GM11168 (cell line): ENCODE data around the gene MAGEB1.

Experiments used
- in situ Hi-C: fragments of 300-500 bp; cut with MboI; formaldehyde crosslinking; loops from one replicate; pipeline ENCODE4 v1.12.0; 2022; ENCODE audit warnings: low sequenced_read_pairs; ENCODE audit not compliant: unreplicated experiment

MAGEB1 gene, protein sequence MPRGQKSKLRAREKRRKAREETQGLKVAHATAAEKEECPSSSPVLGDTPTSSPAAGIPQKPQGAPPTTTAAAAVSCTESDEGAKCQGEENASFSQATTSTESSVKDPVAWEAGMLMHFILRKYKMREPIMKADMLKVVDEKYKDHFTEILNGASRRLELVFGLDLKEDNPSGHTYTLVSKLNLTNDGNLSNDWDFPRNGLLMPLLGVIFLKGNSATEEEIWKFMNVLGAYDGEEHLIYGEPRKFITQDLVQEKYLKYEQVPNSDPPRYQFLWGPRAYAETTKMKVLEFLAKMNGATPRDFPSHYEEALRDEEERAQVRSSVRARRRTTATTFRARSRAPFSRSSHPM

DNA sequence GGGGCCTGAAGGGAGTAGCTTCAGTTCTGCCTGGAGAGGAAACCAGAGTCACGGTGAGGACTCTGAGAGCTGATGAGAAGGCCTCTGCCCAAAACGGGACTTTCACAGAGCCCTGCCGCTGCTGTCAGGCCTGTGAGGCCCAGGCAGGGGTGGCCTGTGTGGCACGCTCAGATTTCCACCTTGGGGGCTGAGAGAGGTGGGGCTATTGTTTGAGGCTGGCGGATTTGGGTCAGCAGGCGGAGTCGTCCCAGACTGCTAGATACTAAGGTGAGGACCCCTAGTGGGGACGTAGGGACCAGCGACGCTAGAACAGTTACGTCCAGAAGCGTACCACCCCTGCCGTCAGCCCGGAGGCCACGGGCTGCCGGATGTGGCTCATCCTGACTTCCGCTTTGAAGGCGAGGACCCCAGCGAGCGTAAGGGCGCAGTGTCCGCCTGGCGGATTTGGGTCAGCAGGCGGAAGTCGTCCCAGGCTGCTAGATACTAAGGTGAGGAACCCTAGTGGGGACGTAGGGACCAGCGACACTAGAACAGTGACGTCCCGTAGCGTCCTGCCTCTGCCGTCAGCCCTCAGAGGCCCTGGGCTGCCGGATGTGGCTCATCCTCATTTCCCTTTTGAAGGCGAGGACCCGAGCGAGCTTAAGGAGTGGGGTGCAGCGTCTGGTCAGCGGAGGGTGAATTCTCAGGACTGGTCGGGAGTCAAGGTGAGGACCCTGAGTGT is at the start of gene MAGEB1:
TSS of gene MAGEB1 (plus strand) at position 378 of the 721 bp plus-strand sequence. CDS start 3,348 bp downstream, outside the sequence.
- in situ Hi-C loops, result no loop called here

DNA sequence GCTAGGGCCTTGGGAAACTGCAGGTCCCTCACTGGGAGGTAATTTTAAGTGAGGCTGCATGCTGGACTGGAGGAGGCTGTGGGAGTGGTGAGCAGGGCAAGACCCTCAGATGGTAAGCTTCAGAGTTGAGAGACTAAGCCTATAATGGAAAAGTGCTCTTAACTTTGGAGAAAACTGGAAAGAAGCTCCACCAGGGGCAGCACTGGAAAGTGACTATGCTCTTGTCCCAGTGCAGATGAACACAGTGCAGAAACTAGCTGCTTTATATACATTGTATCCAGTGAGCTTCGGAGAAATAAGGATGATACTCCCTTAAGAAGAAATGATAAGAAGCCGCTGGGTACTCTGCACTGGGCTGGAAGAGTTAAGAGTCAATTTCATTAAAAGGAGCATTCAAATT is 34.8 kb upstream of the MAGEB1 start:
- in situ Hi-C loops, result no loop called here

DNA sequence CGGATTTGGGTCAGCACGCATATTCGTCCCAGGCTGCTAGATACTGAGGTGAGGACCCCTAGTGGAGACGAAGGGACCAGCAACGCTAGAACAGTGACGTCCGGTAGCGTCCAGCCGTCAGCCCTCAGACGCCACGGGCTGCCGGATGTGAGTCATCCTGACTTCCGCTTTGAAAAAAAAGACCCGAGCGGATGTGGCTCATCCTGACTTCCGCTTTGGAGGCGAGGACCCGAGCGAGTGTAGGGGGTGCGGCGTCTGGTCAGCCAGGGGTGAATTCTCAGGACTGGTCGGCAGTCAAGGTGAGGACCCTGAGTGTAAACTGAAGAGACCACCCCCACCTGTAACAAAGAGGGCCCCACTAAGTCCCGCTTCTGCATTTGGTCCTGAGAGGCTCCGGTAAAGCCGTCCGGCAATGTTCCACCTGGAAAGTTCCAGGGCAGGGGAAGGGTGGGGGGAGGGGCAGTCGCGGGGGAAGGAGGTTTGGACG is 31.5 kb upstream of the MAGEB1 start, which contains the start of gene MAGEB2:
TSS of gene MAGEB2 (plus strand) at position 207 of the 487 bp plus-strand sequence. CDS start 3,018 bp downstream, outside the sequence.
- in situ Hi-C loops, result no loop called here

DNA sequence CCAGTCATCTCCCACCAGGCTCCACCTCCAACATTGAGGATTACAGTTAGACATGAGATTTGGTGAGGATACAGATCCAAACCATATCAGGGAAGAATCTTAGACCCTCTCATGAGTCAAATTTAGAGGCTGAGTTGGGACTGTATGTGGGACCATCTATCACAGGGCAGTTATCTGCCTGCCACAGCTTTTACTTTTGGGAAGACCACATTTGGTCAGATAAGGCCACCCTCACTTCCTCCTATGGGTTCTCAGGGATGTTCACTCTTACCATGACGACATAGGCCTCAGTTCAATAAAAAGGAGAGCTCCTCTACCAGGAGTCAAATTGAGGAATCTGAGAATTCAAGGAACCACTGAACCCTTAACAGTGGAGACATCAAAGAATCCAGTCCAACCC is 29.5 kb upstream of the MAGEB1 start:
- in situ Hi-C loops, result no loop called here

DNA sequence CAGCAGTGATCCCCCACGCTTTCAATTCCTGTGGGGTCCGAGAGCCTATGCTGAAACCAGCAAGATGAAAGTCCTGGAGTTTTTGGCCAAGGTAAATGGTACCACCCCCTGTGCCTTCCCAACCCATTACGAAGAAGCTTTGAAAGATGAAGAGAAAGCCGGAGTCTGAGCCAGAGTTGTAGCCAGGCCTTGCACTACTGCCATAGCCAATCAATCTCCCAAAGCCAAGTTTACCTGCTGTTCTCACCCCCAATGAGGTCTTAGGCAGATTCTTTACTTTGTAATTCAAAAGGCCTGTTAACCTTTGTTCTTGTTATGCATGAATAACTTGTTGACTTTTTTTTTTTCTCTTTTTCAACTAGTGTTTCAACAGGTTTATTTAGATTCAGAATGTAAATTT is 27.6 kb upstream of the MAGEB1 start:
- in situ Hi-C loops, result no loop called here

DNA sequence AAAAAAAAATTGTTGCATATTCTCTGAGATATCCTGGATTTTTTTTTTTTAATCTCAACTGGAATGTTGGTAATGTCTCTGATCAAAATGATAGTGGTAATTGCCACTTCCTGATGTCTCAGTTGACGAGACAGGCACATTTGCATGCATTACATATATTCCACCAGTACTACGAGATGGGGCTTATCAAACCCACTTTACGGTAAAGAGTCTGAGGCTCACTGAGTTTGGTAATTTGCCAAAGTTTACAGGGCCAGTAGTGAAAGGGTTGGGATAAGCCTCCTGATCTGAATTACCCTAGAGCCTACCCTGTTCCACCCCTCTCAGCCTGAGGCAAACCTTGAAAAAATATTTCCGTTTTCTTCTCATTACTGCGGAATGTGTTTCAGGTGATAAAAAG is 26.3 kb upstream of the MAGEB1 start:
- in situ Hi-C loops, result no loop called here

DNA sequence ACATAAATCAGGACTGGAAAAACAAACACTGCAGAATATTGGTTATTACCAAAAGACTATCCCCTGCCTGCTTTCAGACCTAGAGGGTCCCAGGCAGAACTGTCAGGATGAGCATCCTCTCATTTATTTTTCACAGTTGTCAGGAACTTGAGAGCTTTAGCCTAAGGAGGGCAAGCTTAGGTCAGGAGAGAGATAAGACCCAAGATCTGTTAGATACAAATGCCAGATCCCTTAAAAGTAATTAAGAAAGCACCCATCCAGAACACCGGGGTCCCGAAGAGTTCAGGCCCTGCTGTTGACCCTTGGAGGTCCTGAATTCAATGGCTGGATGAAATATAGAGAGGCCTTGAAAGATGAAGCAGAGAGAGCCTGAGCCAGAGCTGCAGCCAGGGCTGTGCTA is 22.4 kb upstream of the MAGEB1 start:
- in situ Hi-C loops, result no loop called here

DNA sequence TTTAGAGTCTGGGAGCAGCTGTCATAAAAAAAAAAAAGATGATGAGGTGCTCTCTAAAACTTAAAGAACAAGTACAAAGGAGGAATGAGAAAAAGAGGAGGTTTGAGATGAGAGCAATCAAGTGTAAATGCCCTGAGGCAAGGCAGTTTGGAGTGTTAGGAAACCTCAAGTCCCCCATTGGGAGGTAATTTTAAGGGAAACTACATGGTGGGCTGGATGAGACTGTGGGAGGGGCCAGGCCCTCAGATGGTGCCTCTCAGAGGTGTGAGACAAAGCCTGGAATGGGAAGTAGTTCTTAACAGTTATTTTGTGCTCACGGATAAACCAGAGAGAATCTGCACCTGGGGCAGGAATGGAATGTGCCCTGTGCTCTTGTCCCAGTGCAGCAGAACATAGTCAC is 18.4 kb upstream of the MAGEB1 start:
- in situ Hi-C loops, result no loop called here

DNA sequence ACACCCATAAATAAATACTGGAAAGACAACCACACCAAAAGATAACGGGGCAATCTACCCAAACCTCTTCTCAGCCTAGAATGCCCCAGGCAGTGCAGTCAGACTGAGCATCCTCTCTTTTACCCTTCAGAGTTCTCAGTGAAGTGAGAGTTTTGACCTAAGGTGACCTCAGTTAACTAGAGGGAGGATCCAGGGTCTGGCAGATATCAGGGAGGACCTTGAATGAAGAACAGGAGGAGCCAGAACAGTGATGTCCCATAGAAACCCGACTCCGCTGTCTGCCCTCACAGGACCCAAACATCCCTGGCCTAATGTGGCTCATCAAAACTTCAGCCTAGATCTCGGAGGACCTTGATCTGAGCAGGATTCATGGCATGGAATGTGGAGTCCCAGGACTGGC is 16.6 kb upstream of the MAGEB1 start, which contains the start of gene MAGEB3:
TSS of gene MAGEB3 (plus strand) at position 263 of the 400 bp plus-strand sequence. CDS start 5,268 bp downstream, outside the sequence.
- in situ Hi-C loops, result no loop called here

DNA sequence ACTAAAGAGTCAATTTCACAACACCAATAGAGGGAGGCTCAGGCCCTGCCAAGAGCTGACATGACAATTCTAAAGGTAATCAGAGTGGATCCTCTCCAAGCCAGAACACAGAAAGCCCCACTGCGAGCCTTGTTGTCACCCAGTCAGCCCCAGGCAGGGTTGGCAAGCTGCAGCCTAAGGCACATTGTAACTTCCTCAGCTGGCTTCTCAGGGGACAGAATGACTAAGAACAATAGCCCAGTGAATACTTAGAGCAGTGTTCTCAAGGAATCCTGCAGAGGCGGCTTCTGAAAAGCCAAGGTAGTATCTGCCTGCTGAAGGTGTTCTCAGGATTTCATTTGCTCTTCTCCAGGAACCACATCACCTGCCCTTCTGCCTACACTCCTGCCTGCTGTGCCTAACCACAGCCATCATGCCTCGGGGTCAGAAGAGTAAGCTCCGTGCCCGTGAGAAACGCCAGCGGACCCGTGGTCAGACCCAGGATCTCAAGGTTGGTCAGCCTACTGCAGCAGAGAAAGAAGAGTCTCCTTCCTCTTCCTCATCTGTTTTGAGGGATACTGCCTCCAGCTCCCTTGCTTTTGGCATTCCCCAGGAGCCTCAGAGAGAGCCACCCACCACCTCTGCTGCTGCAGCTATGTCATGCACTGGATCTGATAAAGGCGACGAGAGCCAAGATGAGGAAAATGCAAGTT is 5.1 kb upstream of the MAGEB1 start, which contains the start of gene MAGEB4:
TSS of gene MAGEB4 (plus strand) at position 277 of the 692 bp plus-strand sequence. CDS start at position 413, 136 bp downstream.
- in situ Hi-C loops, result no loop called here

DNA sequence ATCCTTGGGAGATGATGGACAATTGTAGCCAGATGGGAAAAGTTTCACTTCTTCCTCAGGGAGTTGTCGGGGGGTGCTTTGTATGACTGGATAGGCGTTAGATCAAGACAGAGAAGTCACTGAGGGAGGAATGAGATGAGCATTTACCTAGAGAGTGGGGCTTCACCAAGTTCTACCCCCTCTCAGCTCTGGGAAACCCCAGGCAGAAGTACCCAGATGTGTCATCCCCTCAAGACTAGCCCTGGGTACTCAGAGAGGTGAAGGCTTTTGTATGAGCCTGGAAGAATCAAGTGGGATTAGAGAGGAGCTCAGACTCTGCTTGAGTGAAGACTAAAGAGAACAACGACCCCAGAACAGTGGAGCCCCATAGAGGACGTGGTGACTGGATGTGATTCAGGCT is 1.9 kb downstream of the MAGEB1 start:
- in situ Hi-C loops, result no loop called here

DNA sequence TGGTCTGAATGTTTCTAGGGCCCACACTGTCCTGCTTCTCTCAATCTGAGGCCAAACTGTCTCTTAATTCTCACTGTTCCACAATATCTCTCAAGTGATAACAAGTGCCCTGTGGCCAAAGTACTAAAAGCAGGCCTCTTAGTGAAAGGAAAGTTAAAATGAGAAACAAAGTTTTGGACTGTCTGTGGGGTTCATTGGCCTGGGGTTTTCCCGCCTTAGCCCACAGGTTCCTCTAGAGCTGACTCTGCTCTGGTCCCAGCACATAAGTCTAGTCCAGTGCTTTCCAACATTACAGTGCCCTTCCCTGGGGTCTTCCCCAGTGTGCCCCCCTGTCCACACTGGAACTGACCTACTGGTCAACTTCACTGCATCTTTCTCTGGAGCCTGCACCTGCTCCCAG is 6.3 kb downstream of the MAGEB1 start:
- in situ Hi-C loops, result no loop called here

DNA sequence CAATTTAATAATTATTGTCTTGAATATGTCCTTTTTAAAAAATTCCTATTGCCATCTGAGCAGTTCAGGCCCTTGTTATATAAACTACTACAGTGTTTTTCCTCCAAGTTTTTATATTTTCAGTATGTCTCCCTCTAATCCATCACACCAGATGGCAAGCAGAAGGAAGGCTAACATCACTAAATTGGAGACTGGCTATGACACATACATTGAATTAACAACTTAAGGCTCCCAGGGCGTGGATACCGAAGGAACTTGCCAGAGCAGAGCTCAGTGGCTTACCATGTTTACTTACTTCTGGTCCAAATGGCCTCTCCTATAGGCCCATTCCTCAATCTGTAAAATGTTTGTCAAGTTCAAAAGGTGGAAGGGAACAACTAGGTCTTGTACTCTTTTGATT is 13.0 kb downstream of the MAGEB1 start:
- in situ Hi-C loops, result no loop called here

DNA sequence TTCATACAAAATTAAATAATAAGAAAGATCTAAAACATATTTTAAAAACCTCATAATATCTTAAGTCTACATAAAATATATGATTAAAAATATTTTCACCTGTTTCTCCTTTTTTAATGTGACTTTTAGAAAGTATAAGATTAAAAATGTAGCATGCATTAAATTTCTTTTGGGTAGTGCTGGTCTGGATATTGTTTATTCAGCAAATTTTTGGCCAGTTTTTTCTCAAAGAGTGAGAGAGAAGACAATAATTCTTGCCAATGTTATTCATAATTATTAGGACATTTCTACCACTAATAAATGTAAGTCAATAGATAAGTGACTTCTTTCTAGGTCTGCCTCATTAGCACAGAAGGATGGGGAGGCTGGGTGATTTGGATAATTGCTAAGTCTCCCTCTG is 14.1 kb downstream of the MAGEB1 start:
- in situ Hi-C loops, result no loop called here

DNA sequence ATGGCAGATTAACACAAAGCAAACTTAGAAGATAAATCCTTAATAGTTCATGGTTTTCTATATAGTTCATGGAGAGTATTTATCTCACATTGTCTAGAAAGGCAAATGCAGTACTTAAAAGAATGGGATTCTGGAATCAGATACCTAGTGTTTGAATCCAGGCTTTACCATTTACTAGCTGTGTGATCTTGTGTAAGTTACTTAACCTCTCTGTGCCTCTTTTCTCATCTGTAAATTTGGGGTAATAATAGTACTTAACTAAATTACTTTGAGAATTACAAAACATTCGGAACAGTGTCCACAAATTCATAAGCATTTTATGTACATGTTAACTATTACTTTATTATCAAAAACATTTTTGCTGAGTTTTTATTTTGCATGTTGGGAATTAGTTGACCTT is 15.8 kb downstream of the MAGEB1 start:
- in situ Hi-C loops, result no loop called here

DNA sequence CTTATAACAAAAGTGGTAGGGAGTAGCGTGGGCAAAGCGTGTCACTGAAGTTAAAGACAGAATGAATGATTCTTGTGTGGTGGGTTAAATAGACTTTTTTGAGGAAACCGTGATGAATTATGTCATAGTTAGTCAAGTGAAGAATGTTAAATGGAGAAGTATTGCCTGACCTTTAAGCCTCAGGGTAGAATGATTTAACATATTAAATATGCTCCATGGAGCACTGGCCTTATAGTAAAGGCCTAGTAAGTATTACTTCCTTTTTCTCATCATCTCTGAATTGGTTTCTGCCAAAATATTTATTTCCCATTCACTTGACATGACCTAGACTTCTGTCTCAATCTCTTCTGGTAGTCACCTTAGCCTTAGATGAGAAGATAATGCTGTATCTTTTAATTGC is 23.7 kb downstream of the MAGEB1 start:
- in situ Hi-C loops, result no loop called here

DNA sequence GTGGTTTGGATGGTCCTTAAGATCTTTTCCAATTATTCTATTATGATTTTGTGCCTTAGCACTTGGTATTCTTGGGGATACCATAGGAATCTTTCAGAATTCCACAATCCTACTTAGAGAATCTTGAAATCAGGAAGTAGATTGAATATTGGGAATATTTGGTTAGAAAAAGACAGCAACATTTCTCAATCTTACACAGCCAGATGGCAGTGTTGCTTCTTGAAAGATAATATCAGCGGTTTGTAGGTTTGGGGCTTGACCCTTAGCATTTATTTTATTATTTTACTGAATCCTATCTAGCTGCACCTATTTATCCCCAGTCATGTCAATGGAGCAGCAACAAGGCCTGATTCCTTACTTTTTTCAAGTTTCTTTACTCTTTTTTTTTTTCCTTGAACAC is 28.6 kb downstream of the MAGEB1 start:
- in situ Hi-C loops, result loop anchor here (25.0 kb wide), 1 partner anchor 212 kb away; no protein-coding TSS in a partner anchor

DNA sequence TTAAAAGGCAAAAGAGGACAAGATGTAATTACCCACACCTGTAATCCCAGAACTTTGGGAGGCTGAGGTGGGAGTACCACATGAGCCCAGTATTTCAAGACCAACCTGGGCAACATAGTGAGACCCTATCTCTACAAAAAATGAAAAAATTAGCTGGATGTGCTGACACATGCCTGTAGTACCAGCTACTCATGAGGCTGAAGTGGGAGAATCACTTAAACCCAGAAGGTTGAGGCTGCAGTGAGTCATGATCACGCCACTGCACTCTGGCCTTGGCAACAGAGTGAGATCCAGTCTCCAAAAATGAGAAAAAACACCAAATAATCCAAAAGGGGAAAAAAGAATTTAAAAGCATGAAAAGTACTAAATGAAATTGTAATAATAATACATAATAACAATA is 31.4 kb downstream of the MAGEB1 start:
- in situ Hi-C loops, result loop anchor here (25.0 kb wide), 1 partner anchor 209 kb away; no protein-coding TSS in a partner anchor

DNA sequence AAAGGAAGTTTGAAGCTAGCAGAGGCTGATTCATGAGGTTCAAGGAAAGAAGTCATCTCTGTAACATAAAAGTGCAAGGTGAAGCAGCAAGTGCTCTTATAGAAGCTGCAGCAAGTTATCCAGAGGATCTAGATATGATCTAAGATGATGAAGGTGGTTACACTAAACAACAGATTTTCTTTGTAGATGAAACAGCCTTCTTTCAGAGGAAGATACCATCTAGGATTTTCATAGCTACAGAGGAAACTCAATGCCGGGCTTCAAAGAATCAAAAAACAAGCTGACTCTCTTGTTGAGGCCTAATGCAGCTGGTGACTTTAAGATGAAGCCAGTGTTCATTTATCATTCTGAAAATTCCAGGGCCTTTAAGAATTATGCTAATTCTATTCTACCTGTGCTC is 33.5 kb downstream of the MAGEB1 start:
- in situ Hi-C loops, result loop anchor here (25.0 kb wide), 1 partner anchor 207 kb away; no protein-coding TSS in a partner anchor

DNA sequence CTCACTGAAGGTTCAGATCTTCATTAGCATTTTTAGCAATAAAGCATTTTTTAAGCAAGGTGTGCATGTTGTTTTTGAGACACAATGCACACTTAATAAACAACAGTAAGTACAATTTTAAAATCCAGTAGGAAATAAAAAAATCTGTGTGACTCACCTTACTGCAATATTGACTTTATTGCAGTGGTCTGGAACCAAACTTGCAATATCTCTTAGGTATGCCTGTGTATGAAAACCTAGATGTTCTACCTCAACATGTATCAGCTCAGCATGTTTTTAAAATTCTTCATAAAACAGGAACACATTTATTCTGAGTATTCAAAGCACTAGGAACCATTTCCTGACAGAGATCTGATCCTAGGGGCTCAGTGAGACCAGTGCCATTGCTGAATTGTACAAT is 35.6 kb downstream of the MAGEB1 start:
- in situ Hi-C loops, result loop anchor here (25.0 kb wide), 1 partner anchor 205 kb away; no protein-coding TSS in a partner anchor
